Measurements from ENCODE around the gene COL13A1. TPM values are rescaled to one million over a fixed set of nuclear protein-coding genes. Genes with fewer than 3 reads are reported as not detected.

COL13A1 gene
- total and polyA plus RNA-seq, 4 donors = 0.17 to 0.47 (median 0.18) TPM

DNA sequence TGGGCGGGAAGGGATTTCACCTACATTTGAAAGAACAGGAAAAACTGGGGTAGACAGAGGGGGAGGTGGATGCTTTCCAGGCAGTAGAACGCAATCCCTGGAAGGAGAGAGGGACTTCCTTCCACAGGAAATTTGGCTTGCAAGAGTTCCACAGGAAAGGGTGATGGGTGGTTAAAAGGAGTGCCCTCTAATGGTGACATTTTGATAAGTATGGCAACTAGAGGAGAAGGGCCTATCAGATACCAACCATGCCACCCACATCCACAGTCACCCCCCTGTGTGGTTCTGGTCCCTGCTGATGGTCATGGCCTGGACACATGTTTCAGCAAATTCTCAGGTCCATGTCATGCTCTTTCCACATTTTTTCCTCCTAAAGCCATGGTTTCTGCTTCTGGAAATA, 27.1 kb upstream of the COL13A1 start (continued):
- TF ChIP-seq, protein P1, sequence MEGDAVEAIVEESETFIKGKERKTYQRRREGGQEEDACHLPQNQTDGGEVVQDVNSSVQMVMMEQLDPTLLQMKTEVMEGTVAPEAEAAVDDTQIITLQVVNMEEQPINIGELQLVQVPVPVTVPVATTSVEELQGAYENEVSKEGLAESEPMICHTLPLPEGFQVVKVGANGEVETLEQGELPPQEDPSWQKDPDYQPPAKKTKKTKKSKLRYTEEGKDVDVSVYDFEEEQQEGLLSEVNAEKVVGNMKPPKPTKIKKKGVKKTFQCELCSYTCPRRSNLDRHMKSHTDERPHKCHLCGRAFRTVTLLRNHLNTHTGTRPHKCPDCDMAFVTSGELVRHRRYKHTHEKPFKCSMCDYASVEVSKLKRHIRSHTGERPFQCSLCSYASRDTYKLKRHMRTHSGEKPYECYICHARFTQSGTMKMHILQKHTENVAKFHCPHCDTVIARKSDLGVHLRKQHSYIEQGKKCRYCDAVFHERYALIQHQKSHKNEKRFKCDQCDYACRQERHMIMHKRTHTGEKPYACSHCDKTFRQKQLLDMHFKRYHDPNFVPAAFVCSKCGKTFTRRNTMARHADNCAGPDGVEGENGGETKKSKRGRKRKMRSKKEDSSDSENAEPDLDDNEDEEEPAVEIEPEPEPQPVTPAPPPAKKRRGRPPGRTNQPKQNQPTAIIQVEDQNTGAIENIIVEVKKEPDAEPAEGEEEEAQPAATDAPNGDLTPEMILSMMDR (IDR thresholded peaks at IDR 0.05; ENCODE audit: low read depth, low read length, missing input control) = no peak
- TF ChIP-seq MAX (IDR thresholded peaks at IDR 0.05) = no peak
- TF ChIP-seq SP1 (IDR thresholded peaks at IDR 0.05) = no peak
- TF ChIP-seq JUND (IDR thresholded peaks at IDR 0.05) = no peak

DNA sequence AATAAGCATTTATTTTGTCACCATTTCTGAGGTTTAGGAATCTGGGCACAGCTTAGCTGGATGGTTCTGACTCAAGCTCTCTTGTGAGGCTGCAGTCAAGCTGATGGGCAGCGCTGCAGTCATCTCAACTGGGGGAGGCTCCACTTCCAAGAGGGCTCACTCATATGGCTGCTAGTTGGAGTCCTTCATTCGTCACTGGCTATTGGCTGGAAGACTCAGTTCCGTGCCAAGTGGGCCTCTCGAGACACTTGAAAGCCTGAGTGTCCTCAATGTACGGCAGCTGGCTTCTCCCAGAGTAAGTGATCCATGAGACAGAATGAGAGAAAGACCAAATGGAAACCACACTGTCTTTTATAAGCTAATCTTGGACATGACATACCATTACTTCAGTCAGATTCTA, 21.6 kb upstream of the COL13A1 start:
- H3K9me3 ChIP-seq (ENCODE audit: control insufficient read depth in 4 of 4, low read length in 3 of 4) = no peaks in the 10 kb centered on the region
- H3K27me3 ChIP-seq (ENCODE audit: control insufficient read depth in 4 of 4, insufficient read depth in 4 of 4, low read length in 3 of 4) = peaks cover 0 to 2% (median 0%) of the 10 kb centered on the region in 4 donors
- no peaks in the 10 kb centered on the region for H3K4me1 ChIP-seq (ENCODE audit: control insufficient read depth in 4 of 4, insufficient read depth in 4 of 4, low read length in 3 of 4)
- no peak overlapping the region for H3K27ac ChIP-seq (ENCODE audit: low read depth in 1 of 2, low read length in 2 of 2)
- 83% methylated on average over 5 of the region's 5 CpGs for WGBS
- no peak for DNase-seq (ENCODE audit: low spot score)
- H3K36me3 ChIP-seq (ENCODE audit: control insufficient read depth in 4 of 4, insufficient read depth in 3 of 4, low read depth in 1 of 4, low read length in 3 of 4) = no peaks in the 10 kb centered on the region
- H3K4me3 ChIP-seq (ENCODE audit: low read depth in 1 of 3, low read length in 3 of 3) = no peak overlapping the region
- TF ChIP-seq FOXA1 (IDR thresholded peaks at IDR 0.05) = no peak
- no peak for TF ChIP-seq SP1 (IDR thresholded peaks at IDR 0.05)
- no peak for TF ChIP-seq FOXA2 (IDR thresholded peaks at IDR 0.05)
- no peak for TF ChIP-seq GABPA (IDR thresholded peaks at IDR 0.05 in 1 of 2, conservative IDR thresholded peaks at IDR 0.05 in 1 of 2)
- no peak for TF ChIP-seq HNF4A (conservative IDR thresholded peaks at IDR 0.05)
- no peak for TF ChIP-seq TAF1 (conservative IDR thresholded peaks at IDR 0.05)
- no peak for TF ChIP-seq NR2F2 (IDR thresholded peaks at IDR 0.05)
- TF ChIP-seq RAD21 (IDR thresholded peaks at IDR 0.05) = no peak
- TF ChIP-seq ZBTB33 (IDR thresholded peaks at IDR 0.05) = no peak
- TF ChIP-seq EGR1 (IDR thresholded peaks at IDR 0.05; ENCODE audit: low read depth in 2 of 2) = no peak
- no peak for TF ChIP-seq MAX (IDR thresholded peaks at IDR 0.05)
- TF ChIP-seq JUND (IDR thresholded peaks at IDR 0.05) = no peak
- TF ChIP-seq, protein P1 (IDR thresholded peaks at IDR 0.05; ENCODE audit: low read depth, low read length, missing input control) = no peak
- no peak for TF ChIP-seq YY1 (IDR thresholded peaks at IDR 0.05)
- TF ChIP-seq HNF4G (IDR thresholded peaks at IDR 0.05) = no peak
- TF ChIP-seq, protein P2, sequence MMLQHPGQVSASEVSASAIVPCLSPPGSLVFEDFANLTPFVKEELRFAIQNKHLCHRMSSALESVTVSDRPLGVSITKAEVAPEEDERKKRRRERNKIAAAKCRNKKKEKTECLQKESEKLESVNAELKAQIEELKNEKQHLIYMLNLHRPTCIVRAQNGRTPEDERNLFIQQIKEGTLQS (IDR thresholded peaks at IDR 0.05) = no peak
- no peak for TF ChIP-seq RXRA (IDR thresholded peaks at IDR 0.05)
- TF ChIP-seq, protein P3, sequence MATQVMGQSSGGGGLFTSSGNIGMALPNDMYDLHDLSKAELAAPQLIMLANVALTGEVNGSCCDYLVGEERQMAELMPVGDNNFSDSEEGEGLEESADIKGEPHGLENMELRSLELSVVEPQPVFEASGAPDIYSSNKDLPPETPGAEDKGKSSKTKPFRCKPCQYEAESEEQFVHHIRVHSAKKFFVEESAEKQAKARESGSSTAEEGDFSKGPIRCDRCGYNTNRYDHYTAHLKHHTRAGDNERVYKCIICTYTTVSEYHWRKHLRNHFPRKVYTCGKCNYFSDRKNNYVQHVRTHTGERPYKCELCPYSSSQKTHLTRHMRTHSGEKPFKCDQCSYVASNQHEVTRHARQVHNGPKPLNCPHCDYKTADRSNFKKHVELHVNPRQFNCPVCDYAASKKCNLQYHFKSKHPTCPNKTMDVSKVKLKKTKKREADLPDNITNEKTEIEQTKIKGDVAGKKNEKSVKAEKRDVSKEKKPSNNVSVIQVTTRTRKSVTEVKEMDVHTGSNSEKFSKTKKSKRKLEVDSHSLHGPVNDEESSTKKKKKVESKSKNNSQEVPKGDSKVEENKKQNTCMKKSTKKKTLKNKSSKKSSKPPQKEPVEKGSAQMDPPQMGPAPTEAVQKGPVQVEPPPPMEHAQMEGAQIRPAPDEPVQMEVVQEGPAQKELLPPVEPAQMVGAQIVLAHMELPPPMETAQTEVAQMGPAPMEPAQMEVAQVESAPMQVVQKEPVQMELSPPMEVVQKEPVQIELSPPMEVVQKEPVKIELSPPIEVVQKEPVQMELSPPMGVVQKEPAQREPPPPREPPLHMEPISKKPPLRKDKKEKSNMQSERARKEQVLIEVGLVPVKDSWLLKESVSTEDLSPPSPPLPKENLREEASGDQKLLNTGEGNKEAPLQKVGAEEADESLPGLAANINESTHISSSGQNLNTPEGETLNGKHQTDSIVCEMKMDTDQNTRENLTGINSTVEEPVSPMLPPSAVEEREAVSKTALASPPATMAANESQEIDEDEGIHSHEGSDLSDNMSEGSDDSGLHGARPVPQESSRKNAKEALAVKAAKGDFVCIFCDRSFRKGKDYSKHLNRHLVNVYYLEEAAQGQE (IDR thresholded peaks at IDR 0.05) = no peak
- no peak overlapping the region for H3K9ac ChIP-seq (ENCODE audit: low read depth in 1 of 2, low read length in 2 of 2)
